Inflammatory macrophage treated with lipopolysaccharide for 4 hours (primary cell): ENCODE data around the gene STK40.
A peak's percentile ranks its signal among the peaks of the same experiment; 100 is the strongest.

Source experiments
- DNase-seq: peaks from one replicate; pipeline ENCODE4 v3.0.0-alpha.2; 2020

STK40 gene

GRCh38 chr1:36369061-36369861 lies 16.5 kb downstream of the STK40 start:
- DNase-seq, result peak; percentile 53

- no peak for DNase-seq
Observed at GRCh38 chr1:36367798-36368197, 17.9 kb downstream of the STK40 start.

GRCh38 chr1:36367066-36367465 lies 18.7 kb downstream of the STK40 start:
- no peak for DNase-seq

- peak; percentile 70 for DNase-seq
Observed at GRCh38 chr1:36366091-36366661, 19.5 kb downstream of the STK40 start.

GRCh38 chr1:36365381-36365780 lies 20.3 kb downstream of the STK40 start:
- peak; percentile 90 for DNase-seq

GRCh38 chr1:36359911-36360550 lies 25.7 kb downstream of the STK40 start:
- DNase-seq, result peak; percentile 54

- no peak for DNase-seq
Observed at GRCh38 chr1:36359383-36359782, 26.3 kb downstream of the STK40 start.

- no peak for DNase-seq
Observed at GRCh38 chr1:36358514-36359084, 27.1 kb downstream of the STK40 start.

- DNase-seq, result no peak
Observed at GRCh38 chr1:36355811-36356210, 29.9 kb downstream of the STK40 start.

- no peak for DNase-seq
Observed at GRCh38 chr1:36354486-36354885, 31.2 kb downstream of the STK40 start.

GRCh38 chr1:36352910-36353878 lies 32.5 kb downstream of the STK40 start:
- no peak for DNase-seq

GRCh38 chr1:36352125-36352909 lies 33.4 kb downstream of the STK40 start:
- peak; percentile 21 for DNase-seq

- peak; percentile 40 for DNase-seq
Observed at GRCh38 chr1:36351227-36351977, 34.3 kb downstream of the STK40 start.

GRCh38 chr1:36350659-36351226 lies 35.0 kb downstream of the STK40 start:
- DNase-seq, result peak; percentile 49

- DNase-seq, result no peak
Observed at GRCh38 chr1:36349839-36350238, 35.9 kb downstream of the STK40 start.

GRCh38 chr1:36349241-36349671 lies 36.5 kb downstream of the STK40 start:
- DNase-seq, result peak; percentile 63

- DNase-seq, result no peak
Observed at GRCh38 chr1:36346741-36347370, 38.9 kb downstream of the STK40 start.

GRCh38 chr1:36345353-36345752 lies 40.4 kb downstream of the STK40 start:
- no peak for DNase-seq

GRCh38 chr1:36344395-36344680 lies 41.4 kb downstream of the STK40 start:
- DNase-seq, result no peak
